ENCODE measurements around the gene C1QTNF7.

The C1QTNF7 gene

GRCh38 chr4:15482842-15483241, 55.0 kb downstream of the C1QTNF7 start:
- Histone ChIP-seq H3K4me3 (ENCODE audit: low read length, poor library complexity, severe bottlenecking) (no peak overlapping the region), H3K79me2 (ENCODE audit: insufficient read depth, low read length) (no peaks in the 10 kb centered on the region), H3K9ac (ENCODE audit: low read depth, low read length, poor library complexity, severe bottlenecking) (no peak overlapping the region), H3K36me3 (ENCODE audit: insufficient read depth, low read length) (no peaks in the 10 kb centered on the region), H3K9me2 (replicated peaks; ENCODE audit: low read depth, low read length) (no peaks in the 10 kb centered on the region), H4K20me1 (ENCODE audit: insufficient read depth, low read length, poor library complexity, severe bottlenecking) (no peaks in the 10 kb centered on the region), H3K4me2 (ENCODE audit: low read depth, low read length, poor library complexity, severe bottlenecking) (no peak overlapping the region), H3K9me3 (ENCODE audit: insufficient read depth, low read depth, low read length) (no peaks in the 10 kb centered on the region), H3K4me1 (ENCODE audit: insufficient read depth, low read length, poor library complexity, severe bottlenecking) (no peaks in the 10 kb centered on the region), H2AFZ (ENCODE audit: low read length) (no peak overlapping the region), H3K27me3 (ENCODE audit: insufficient read depth, low read length, poor library complexity, severe bottlenecking) (no peaks in the 10 kb centered on the region), H3F3A (ENCODE audit: low read depth) (no peaks in the 10 kb centered on the region)
- TF ChIP-seq CTCF (conservative IDR thresholded peaks at IDR 0.05; ENCODE audit: low read length) (no peak), EZH2phosphoT487 (IDR thresholded peaks at IDR 0.05; ENCODE audit: borderline replicate concordance) (no peak)

GRCh38 chr4:15488136-15488535, 60.3 kb downstream of the C1QTNF7 start:
- H3K4me3 ChIP-seq (ENCODE audit: low read length, poor library complexity, severe bottlenecking) = no peak overlapping the region
- TF ChIP-seq EZH2phosphoT487 (IDR thresholded peaks at IDR 0.05; ENCODE audit: borderline replicate concordance) = no peak
- TF ChIP-seq CTCF (conservative IDR thresholded peaks at IDR 0.05; ENCODE audit: low read length) = no peak
- H4K20me1 ChIP-seq (ENCODE audit: insufficient read depth, low read length, poor library complexity, severe bottlenecking) = no peaks in the 10 kb centered on the region
- H3K9me3 ChIP-seq (ENCODE audit: insufficient read depth, low read depth, low read length) = no peaks in the 10 kb centered on the region
- H3K9me2 ChIP-seq (replicated peaks; ENCODE audit: low read depth, low read length) = no peaks in the 10 kb centered on the region
- no peak overlapping the region for H2AFZ ChIP-seq (ENCODE audit: low read length)
- H3K36me3 ChIP-seq (ENCODE audit: insufficient read depth, low read length) = no peaks in the 10 kb centered on the region
- H3F3A ChIP-seq (ENCODE audit: low read depth) = no peaks in the 10 kb centered on the region
- no peak overlapping the region for H3K9ac ChIP-seq (ENCODE audit: low read depth, low read length, poor library complexity, severe bottlenecking)
- H3K4me2 ChIP-seq (ENCODE audit: low read depth, low read length, poor library complexity, severe bottlenecking) = no peak overlapping the region
- no peaks in the 10 kb centered on the region for H3K27me3 ChIP-seq (ENCODE audit: insufficient read depth, low read length, poor library complexity, severe bottlenecking)
- H3K4me1 ChIP-seq (ENCODE audit: insufficient read depth, low read length, poor library complexity, severe bottlenecking) = no peaks in the 10 kb centered on the region
- H3K79me2 ChIP-seq (ENCODE audit: insufficient read depth, low read length) = no peaks in the 10 kb centered on the region

DNA sequence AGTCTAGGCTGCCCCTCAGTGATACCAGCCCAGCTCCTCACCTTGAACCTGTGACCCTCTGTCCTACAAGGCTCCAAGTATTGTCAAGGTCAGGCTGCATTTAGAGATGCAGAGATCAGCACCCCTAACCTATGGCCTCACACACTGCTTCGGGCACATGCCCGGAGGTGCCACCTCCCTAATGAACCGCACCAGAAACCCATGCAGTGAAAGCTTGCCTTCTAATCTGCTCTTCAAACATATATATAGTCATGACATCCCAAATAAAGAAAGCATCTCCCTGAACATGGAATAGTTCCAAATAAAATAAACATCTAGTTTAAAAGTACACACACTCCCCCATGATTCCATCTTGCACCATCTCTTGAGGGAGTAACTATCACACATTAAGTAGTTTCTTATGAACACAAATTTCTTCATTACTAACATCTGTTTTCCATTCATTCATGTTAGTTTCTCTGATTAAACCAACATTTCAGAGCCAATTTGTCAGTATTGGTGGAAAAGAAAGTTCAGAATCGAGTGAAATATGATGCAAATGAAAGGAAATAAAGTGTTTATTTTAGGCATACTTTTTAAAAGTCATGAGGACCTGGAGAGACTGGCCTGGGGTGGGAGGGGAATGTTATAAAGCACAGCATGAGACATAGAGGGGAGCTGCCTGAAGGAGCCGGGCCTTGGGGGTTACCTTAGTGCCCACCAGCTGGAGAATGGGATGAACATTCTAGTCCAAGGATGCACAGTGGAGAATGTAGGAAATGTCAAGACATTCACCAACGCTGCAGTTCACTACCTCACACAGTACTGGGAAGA, 61.0 kb downstream of the C1QTNF7 start:
- Histone ChIP-seq H3K9me3 (ENCODE audit: insufficient read depth, low read depth, low read length) (no peaks in the 10 kb centered on the region), H4K20me1 (ENCODE audit: insufficient read depth, low read length, poor library complexity, severe bottlenecking) (no peaks in the 10 kb centered on the region), H3K4me2 (ENCODE audit: low read depth, low read length, poor library complexity, severe bottlenecking) (no peak overlapping the region), H3K4me1 (ENCODE audit: insufficient read depth, low read length, poor library complexity, severe bottlenecking) (no peaks in the 10 kb centered on the region), H3F3A (ENCODE audit: low read depth) (no peaks in the 10 kb centered on the region), H3K9ac (ENCODE audit: low read depth, low read length, poor library complexity, severe bottlenecking) (no peak overlapping the region), H3K9me2 (replicated peaks; ENCODE audit: low read depth, low read length) (no peaks in the 10 kb centered on the region), H3K36me3 (ENCODE audit: insufficient read depth, low read length) (no peaks in the 10 kb centered on the region), H3K27me3 (ENCODE audit: insufficient read depth, low read length, poor library complexity, severe bottlenecking) (no peaks in the 10 kb centered on the region), H3K4me3 (ENCODE audit: low read length, poor library complexity, severe bottlenecking) (no peak overlapping the region), H2AFZ (ENCODE audit: low read length) (no peak overlapping the region), H3K79me2 (ENCODE audit: insufficient read depth, low read length) (no peaks in the 10 kb centered on the region)
- no peak for TF ChIP-seq CTCF (conservative IDR thresholded peaks at IDR 0.05; ENCODE audit: low read length)
- TF ChIP-seq EZH2phosphoT487 (IDR thresholded peaks at IDR 0.05; ENCODE audit: borderline replicate concordance) = no peak

Measured in Loucy (cell line).